HG03558 (cell line): ENCODE results near the gene PPME1.

Experiments
- ATAC-seq: cut with Tn5 transposase; IDR thresholded peaks from one replicate; pipeline ENCODE4 v1.9.1; 2021; ENCODE audit warnings: moderate number of reproducible peaks; ENCODE audit not compliant: unreplicated experiment; ENCODE audit errors: extremely low read depth

Gene PPME1

GRCh38 chr11:74157169-74157568, 13.9 kb upstream of the PPME1 start:
- no peak for ATAC-seq

DNA sequence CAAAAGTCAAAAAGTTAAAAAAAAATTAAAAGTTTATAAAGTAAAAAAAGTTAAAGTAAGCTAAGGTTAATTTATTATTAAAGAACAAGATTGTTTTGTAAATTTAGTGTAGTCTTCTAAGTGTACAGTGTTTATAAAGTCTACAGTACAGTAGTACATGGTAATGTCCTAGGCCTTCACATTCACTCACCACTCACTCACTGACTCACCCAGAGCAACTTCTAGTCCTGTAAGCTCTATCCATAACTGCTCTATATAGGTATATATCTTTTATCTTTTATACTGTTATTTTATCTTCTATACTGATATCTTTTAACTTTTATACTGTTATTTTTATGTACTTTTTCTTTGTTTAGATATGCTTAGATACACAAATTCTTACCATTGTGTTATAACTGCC, 11.4 kb upstream of the PPME1 start:
- no peak for ATAC-seq

- no peak for ATAC-seq
These were observed 8.2 kb upstream of the PPME1 start for GRCh38 chr11:74162681-74163467.

DNA sequence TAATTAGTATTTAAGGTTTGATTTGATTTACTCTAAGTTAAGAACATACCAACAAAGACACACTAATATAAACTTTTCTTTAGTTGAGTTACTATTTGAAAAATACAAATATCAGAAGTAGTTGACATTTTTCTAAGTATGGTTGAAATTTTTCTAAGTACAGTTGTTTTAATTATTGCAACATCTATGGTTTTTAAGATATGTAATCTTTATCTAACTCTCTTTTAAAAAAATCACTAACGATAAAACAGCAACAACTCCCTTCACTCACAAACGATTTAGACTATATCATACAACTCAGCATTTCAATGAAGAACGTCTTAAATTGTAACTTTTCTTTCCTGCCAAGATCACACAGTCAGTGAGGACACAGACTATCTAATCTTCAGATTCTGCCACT, 2.3 kb upstream of the PPME1 start:
- ATAC-seq, result no peak

DNA sequence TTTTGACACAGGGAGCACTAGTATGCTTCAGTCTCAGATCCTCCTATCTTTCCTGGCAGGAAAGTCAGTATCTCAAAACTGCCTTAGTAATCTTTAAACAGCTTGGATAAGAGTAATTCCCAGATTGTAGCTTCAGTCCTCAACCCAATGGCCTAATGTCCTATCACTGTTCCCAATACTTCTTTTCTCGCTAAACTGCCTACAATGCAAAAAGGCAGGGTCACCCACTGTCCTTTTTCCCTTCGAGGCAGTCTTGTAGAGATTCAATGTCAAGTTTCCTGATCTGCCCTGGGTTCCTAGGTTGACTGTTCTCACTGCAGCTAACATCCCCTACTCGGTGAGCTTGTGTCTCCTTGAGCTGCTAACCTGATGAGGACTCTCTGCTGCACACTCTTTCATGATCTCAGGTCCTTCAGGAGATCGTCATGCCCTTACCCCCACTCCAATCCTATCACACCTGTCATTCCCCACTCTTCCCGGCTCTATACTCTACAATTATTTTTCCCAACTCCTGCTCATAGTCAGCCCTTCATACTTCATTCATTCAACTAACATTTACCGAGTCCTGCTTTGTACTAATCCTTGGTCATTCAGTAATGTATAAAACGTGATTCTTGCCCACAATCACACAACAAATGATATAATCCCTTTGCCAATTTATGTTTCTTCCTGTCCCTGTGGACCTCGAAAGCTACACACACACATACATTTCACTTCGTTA, 1.2 kb upstream of the PPME1 start:
- no peak for ATAC-seq

DNA sequence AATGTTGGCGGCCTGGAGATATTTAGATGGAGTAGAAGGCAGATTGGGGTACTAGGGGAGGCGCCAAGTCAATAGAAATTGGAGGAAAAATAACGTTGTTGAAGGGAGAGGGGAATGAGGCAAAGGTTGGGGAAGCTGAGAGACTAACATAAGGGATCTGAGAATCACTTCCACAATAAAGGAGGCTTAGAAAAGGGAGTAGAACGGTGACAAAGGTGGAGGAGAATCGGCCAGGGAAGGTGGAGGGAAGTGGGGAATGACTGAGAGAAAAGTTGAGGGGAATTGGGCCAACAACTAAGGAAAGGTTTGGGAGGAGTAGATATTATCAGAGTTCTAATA, 510 bp downstream of the PPME1 start:
- ATAC-seq, result no peak

DNA sequence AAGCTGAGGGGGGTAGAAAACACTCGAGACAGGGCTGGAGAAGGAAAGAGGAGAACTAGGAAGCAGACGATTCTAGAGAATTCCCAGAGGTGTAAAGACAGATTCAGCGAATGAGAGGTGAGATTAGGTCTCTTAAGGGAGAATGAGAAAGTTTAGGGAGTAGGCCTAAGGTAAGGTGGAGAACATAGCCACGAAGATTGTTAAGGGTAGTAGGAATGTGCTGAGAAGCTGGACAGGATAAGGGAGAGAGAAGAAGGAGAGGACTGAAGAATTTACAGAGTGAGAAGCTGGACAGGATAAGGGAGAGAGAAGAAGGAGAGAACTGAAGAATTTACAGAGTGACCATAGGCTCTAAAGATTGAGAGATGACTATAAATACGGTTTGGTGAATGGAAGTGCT, 908 bp downstream of the PPME1 start:
- ATAC-seq, result no peak

- no peak for ATAC-seq
These were observed 4.8 kb downstream of the PPME1 start for GRCh38 chr11:74175920-74176319.

- ATAC-seq, result no peak
These were observed 8.4 kb downstream of the PPME1 start for GRCh38 chr11:74179234-74180052.

GRCh38 chr11:74182635-74183034, 11.5 kb downstream of the PPME1 start:
- ATAC-seq, result no peak

GRCh38 chr11:74185285-74185684, 14.2 kb downstream of the PPME1 start:
- no peak for ATAC-seq

GRCh38 chr11:74185695-74186094, 14.6 kb downstream of the PPME1 start:
- no peak for ATAC-seq

DNA sequence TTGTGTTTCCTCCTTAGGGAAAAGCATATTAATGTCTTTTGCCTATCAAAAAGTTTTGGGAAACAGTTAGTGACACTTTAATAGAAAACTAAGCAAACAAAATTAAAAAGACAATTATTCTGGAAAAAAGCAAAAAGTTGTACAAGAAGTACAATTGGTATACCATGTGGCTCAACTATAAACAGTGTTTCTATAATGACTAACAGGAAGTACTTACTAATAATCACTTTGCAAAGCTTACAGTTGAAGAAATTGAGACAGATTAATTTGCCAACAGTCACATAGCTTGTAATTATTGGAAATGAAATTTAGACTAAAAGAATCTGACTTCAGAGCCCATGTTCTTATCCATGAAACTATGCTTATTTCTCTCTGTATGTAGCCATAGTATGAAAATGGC, 24.7 kb downstream of the PPME1 start:
- no peak for ATAC-seq

DNA sequence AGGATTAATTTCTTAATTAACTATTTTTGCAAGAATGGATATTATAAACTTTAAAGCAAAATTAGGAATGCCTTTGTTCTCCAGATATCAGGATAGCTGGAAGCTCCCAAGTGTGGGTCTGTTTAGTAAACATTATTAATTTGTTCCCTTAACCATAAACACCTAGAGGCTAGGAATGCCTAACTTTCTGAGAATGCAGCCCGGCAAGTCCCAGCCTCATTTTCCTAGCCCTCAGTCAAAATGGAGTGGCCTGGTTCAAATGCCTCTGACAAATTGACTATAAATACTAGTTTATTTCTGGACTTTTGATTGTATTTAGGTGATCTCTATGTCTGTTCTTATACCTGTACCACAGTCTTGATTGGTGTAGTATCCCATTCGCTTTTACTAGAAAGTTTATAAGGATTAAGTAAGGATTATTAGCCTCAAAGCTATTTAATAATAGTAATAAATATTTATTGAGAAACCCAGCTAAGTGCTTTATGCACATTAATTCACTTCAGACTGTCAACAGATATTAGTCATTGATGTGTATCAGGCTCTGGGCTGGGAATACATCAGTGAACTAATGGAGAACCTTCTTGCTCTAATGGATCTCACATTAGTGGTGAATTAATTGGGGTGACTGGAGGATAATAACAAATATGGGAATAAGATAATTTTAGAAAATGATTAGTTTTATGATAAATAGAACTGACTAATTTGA, 25.8 kb downstream of the PPME1 start:
- no peak for ATAC-seq

GRCh38 chr11:74203966-74204365, 32.9 kb downstream of the PPME1 start:
- ATAC-seq, result no peak

GRCh38 chr11:74204701-74205100, 33.6 kb downstream of the PPME1 start:
- ATAC-seq, result no peak

DNA sequence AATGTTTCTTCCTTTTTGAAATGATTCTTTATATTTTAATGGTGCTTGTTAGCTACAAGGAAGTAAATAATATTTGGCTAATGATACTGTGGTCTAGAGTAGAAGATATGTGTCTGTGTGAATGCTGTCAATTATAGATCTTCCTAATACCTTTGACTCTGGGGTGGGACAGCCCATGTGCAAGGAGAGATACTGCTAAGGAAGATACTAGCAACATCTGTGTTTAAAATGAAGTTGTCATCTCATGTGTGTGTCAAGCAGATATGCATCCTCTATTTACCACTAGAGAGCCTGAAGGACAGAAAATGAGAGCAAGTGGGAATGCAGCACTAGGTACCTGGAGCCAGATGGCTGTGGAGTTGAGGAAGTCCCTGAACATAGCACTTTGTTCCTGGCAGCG, 34.1 kb downstream of the PPME1 start:
- no peak for ATAC-seq

DNA sequence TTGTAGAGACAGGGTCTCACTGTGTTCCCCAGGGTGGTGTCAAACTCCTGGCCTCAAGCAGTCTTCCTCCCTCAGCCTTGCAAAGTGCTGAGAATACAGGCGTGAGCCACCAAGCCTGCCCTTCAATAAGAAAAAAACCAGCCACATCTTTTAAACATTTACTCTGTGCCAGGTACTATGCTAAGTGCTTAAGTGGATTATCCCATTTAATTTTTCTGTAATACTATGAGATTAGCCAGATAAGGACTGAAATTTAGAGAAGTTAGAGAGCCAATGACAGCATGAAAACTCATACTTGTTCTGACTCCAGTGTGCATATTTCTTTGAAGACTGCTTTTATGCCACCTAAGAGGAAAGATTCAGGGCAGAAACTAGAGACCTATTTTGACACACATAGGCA, 35.7 kb downstream of the PPME1 start:
- ATAC-seq, result no peak

GRCh38 chr11:74208507-74208906, 37.4 kb downstream of the PPME1 start:
- ATAC-seq, result no peak

DNA sequence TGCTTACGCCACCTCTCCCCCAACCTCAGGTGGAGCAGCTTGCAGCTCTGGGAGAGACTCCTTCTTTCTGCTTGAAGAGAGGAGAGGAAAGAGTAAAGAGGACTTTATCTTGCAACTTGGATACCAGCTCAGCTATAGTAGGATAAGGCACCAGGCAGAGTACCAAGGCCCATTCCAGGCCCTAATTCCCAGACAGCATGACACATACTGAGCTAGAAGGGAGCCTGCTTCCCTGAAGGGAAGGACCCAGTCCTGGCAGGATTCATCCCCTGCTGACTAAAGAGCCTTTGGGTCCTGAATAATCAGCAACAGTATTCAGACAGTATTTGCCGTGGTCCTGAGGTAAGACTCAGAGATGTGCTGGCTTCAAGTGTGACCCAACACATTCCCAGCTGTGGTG, 41.4 kb downstream of the PPME1 start:
- ATAC-seq, result no peak

GRCh38 chr11:74220376-74220775, 49.3 kb downstream of the PPME1 start:
- ATAC-seq, result no peak
